HG02943 (cell line): ENCODE data around the gene VPS13D.

Experiments used
- ATAC-seq: cut with Tn5 transposase; IDR thresholded peaks from one replicate; pipeline ENCODE4 v1.9.1; 2021; ENCODE audit warnings: mild to moderate bottlenecking, low read depth, moderate library complexity; ENCODE audit not compliant: unreplicated experiment

The VPS13D gene

GRCh38 chr1:12400027-12400693, 170.3 kb downstream of the VPS13D start:
- ATAC-seq, result no peak

- ATAC-seq, result no peak
These were observed 172.4 kb downstream of the VPS13D start for GRCh38 chr1:12402159-12402673.

- ATAC-seq, result no peak
These were observed 173.0 kb downstream of the VPS13D start for GRCh38 chr1:12402842-12403241.

DNA sequence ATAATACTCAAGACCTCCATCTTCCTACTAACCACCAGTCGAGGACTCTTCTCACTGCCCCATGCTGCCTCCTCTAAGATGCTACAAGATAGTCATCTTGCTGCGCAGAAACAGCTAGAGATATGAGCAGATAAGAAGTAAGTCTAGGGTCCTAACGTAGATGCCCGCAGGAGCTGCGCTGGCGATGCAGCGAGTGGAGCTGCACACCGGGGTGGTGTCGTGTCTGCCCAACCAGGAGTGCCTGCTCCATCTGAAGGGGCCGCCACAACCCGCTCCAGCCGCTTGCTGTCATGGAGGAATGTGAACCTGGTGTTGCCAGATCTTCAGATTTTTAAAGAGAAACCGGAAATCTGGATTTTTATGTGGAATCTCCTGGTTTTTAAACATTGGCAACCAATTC, 175.1 kb downstream of the VPS13D start:
- ATAC-seq, result no peak

DNA sequence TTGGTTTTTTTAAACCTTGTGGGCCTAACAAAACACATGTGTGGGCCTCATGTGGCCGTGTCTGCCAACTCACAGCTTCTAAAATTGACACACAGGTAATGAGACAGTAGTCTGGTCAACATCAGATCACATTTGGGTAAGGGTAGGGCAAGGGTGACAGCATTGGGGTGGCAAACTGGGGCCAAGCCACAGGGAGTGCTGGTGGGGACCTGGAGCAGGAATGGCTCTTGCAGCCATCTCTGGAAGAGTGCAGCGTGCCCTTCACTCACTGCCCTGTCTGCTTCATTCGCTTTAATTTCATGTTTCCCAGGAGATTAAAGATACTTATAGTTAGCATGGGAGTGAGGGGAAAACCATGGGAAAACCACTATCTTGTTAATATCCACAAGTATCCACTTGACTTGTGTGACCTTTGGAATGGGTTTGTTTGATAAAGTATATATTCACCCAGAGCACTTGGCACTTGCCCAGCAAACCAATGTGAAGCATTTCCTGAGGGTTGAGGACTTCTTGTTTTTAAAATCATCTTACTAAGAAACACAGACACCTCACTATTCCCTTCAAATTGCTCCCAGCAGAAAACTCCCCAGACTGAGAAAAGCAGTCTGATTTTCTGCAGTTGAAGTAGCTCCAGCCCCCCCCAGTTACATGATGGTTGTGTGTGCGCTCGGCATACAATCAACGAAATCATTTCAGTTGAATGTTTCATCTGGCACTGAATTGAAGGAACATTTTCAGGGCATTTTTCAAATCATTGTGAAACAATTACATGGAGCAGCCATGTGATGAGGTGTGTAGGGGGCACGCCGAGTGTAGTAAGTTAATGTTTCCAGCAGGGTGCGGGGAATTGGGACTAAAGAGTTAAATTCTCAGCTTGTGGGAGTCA, 175.7 kb downstream of the VPS13D start:
- no peak for ATAC-seq

DNA sequence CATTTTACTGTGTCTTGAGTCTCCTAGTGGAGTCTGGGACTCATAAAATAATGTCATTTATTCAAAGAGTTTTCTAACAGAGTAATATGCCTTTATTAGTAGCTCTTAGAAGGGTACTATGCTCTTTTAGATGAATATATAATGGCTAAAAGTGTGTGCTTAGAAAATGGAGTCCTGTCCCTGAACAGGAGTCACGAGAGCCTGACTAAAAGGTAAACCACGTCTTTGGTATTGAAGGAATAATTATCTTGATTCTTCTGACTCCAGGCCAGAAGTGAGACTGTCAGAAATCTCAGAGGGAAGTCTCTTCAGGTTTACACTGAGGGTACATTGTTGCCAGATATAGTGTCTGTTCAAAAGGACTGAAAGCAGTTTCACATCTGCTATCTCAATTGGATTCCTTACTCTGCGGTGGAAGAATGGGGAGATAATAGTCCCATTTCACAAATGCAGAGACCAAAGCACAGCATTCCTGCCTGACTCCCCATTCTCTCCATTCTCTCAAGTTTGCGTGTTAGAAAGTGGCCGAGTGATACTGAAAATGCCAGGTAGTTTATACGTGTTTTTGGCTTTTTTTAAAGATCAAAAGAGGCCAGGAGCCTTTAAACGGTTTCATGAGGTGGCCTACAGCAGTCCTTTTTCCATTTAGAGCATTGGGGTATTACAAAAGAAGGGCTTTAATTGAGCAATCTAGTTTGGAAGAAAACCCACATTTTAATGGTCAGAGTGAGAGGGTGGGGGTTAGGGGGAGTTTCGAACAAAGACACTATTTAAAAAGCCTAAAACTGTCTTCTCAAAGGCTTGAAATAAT, 176.6 kb downstream of the VPS13D start:
- no peak for ATAC-seq

GRCh38 chr1:12407050-12407961, 177.5 kb downstream of the VPS13D start:
- ATAC-seq, result no peak

DNA sequence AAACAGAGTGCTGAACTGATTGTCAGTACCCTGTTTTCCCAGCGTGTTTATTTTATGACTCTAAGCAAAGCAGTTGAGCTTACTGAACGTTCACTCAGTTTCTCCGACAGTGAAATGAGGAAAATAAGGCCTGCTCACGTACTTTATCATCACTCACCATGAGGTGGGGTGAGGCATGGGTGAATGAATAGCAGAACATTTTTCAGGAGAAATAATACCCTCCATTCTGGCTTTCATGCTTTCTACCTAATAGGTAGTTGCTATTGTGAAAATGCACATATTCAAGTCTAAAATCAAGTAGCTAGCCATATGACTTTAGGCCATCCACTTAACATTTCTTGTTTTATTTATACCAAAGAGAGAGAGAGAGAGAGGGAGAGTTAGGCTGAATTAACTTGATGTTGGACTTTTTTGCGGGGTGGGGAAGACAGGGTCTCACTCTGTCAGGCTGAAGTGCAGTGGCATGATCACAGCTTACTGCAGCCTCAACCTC, 178.2 kb downstream of the VPS13D start:
- ATAC-seq, result no peak

GRCh38 chr1:12408662-12409061, 178.8 kb downstream of the VPS13D start:
- no peak for ATAC-seq

DNA sequence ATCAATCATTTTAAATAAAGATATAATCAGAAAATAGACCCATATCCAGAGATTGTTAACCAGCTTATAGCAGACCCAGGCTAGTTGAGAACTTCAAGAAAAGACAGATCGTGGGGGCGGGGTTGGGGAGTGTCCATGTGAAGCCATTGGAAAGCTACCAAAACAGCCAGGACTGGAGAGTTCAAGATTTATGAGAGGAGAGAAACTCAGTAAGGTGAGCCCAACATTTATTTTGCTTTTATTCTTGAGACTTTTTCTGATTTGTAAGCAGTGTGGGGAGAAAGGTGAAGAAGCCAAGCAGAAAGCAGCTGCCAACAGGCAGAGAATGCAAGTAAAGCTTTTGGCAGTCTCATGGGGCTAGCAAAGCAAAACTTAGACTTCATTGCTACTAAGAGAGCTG, 179.9 kb downstream of the VPS13D start:
- ATAC-seq, result no peak

DNA sequence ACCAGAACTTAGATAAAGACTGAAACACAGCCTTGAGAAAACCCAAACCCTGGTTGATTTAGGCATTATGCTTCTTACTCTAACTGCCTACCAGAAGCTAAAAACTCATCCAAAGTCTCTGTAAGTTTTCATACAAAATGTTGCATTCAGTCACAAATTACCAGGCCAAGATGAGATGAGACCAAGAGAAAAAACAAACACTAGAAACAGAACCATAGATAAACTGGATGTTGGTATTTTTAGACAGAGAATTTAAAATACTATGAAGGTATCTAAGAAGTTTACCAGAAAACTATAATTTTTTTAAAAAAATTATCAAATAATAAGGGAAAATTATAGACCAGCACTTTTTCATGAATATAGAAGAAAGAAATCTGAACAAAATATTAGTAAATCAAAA, 180.5 kb downstream of the VPS13D start:
- ATAC-seq, result no peak

- no peak for ATAC-seq
These were observed 181.3 kb downstream of the VPS13D start for GRCh38 chr1:12411098-12411497.

GRCh38 chr1:12411747-12412146, 181.9 kb downstream of the VPS13D start:
- ATAC-seq, result no peak

- ATAC-seq, result no peak
These were observed 182.6 kb downstream of the VPS13D start for GRCh38 chr1:12412439-12412838.

DNA sequence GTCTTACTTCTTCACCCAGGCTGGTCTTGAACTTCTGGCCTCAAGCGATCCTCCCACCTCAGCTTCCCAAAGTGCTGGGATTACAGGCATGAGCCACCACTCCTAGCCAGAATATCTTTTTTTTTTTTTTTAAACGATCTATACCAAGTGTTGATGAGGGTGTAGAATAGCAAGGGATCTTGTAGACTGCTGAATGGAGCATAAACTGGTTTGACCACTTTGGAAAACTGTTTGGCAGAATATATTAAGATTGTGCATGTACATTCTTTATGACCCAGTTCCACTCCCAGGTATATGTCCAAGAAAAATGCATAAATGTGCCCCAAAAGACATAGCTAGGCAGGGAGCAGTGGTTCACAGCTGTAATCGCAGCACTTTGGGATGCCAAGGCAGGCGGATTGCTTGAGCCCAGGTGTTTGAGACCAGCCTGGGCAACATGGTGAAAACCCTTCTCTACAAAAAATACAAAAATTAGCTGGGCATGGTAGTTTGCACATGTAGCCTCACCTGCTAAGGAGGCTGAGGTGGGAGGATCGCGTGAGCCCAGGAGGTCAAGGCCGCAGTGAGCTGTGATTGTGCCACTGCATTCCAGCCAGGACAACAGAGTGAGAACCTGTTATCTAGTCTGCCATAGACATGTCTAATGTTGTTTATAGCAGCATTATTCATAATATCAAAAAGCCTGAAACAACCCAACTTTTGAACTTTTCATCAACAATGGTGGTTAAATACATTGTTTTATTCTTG, 184.0 kb downstream of the VPS13D start:
- ATAC-seq, result no peak

DNA sequence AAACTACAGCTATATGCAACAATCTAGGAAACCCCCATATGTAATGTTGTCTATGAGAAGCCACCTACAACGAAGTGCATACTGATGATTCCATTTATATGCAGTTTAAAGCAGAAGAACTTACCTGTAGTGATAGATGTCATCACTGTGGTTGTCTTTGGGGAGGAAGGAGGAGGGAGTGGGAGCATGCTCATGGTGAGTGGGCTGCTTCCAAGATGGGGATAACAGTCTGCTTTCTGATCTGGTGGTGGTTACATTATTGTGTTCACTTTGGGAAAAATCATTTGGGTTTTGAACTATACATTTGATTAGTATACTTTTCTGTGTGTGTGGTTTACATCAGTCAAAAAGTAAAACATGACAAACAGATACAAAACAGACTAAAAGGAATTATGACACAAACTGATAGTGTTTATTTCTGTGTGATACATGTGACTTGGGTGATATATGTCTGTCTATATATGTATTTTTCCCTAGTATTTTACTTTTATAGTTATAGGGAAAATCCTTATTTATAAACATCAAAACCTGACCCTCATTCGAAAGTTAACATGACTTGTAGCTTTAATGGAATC, 184.7 kb downstream of the VPS13D start:
- no peak for ATAC-seq

DNA sequence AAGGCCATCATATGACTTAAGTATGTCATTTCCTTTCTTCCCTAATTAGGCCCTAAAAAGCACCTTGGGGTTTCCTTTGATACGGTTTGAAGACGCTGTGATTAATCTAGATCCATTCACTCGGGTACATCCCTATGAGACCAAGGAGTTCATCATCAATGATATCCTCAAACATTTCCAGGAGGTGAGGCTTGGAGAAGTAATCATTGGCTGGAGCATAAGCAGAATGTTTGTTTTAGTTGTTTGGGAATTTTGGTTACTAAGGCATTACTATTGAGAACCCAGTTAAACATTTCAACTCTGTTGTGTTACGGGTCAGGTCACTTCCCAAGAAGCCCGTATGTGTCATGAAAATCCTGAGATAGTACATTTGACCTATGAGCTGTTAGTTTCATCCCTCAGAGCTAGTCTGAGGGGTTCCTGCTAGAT, 185.2 kb downstream of the VPS13D start:
- ATAC-seq, result no peak

DNA sequence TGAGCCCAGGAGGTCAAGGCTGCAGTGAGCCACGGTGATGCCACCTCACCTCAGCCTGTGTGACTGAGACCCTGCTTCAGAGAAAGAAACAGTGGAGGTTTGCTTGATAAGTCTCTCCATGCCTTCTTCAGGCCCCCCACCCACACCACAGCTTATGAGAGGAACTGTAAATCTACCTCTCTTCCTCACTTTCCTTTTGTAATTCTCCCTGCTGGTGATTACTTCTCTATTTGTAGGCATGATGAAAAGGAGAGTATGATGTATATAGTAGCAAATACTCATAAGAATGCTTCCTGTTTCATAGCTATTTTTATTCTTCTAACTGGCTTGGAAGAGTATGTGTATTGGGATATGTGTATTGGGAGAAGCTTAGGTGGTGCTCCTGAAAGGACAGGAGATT, 186.3 kb downstream of the VPS13D start:
- no peak for ATAC-seq

DNA sequence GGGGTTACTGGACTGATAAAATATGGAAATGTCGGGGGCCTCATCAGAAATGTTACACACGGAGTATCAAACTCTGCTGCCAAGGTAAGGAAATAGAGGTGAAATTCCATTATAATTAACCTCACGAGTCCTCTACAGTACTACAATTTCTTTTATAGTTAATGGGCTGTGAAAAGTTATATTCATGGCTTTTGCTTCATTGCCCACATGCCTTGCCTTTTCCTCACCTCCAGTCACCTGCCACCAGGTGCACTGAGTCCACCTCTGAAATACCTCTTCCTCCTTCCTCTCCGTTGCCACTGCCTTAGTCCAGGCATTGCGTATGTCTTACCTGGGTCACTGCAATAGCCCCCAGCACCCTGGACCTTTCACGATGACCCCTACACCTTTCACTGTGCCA, 186.9 kb downstream of the VPS13D start:
- ATAC-seq, result no peak
